T47D (cell line): Measurements from ENCODE around the gene ATP6V0C.

ENCODE experiments used
- DNase-seq, 2 experiments: peaks; one replicate each; pipeline versions ENCODE4 v3.0.0 to v3.0.0-alpha.2; 2011 to 2012; ENCODE audit warnings: low read depth in 1 of 2, low spot score in 1 of 2
- JUND ChIP-seq: IDR thresholded peaks from 2 replicates; pipeline ENCODE4 v1.6.1; 2012; ENCODE audit warnings: low read depth
- in situ Hi-C: cut with HindIII; loops from 2 replicates; pipeline ENCODE4 v1.10.0; 2016; ENCODE audit warnings: low sequenced_read_pairs, low pct_unique_long_range_greater_than_20kb

The ATP6V0C gene

GRCh38 chr16:2499454-2499853 lies 14.3 kb upstream of the ATP6V0C start:
- TF ChIP-seq JUND: no peak
- DNase-seq: no peak
- in situ Hi-C loops: no loop called here

- in situ Hi-C loops: no loop called here
- no peak for TF ChIP-seq JUND
- DNase-seq: no peak
These were observed 13.8 kb upstream of the ATP6V0C start for GRCh38 chr16:2499890-2500429.

GRCh38 chr16:2500430-2500917 lies 13.3 kb upstream of the ATP6V0C start:
- TF ChIP-seq JUND: no peak
- in situ Hi-C loops: no loop called here
- DNase-seq: no peak

GRCh38 chr16:2500918-2501750 lies 12.6 kb upstream of the ATP6V0C start:
- TF ChIP-seq JUND: no peak
- peak; percentile 79 to 84 for DNase-seq
- in situ Hi-C loops: no loop called here

- in situ Hi-C loops: no loop called here
- no peak for TF ChIP-seq JUND
These were observed 11.5 kb upstream of the ATP6V0C start for GRCh38 chr16:2501946-2502895.

GRCh38 chr16:2505695-2506094 lies 8.1 kb upstream of the ATP6V0C start:
- DNase-seq: no peak
- no peak for TF ChIP-seq JUND
- in situ Hi-C loops: no loop called here

More at GRCh38 chr16:2501946-2502895, 11.5 kb upstream of the ATP6V0C start:
- DNase-seq: no peak

- no peak for TF ChIP-seq JUND
- in situ Hi-C loops: no loop called here
- no peak for DNase-seq
These were observed 6.6 kb upstream of the ATP6V0C start for GRCh38 chr16:2507052-2507659.

- no peak for DNase-seq
- in situ Hi-C loops: no loop called here
- no peak for TF ChIP-seq JUND
These were observed 6.1 kb upstream of the ATP6V0C start for GRCh38 chr16:2507665-2508064.

- no peak for TF ChIP-seq JUND
- no peak for DNase-seq
- in situ Hi-C loops: no loop called here
These were observed 4.9 kb upstream of the ATP6V0C start for GRCh38 chr16:2508722-2509400.

GRCh38 chr16:2511128-2511800 lies 2.5 kb upstream of the ATP6V0C start:
- no peak for TF ChIP-seq JUND
- DNase-seq: no peak
- in situ Hi-C loops: no loop called here

- in situ Hi-C loops: no loop called here
- no peak for DNase-seq
These were observed 1.6 kb upstream of the ATP6V0C start for GRCh38 chr16:2511996-2512734.

More at GRCh38 chr16:2511996-2512734, 1.6 kb upstream of the ATP6V0C start:
- TF ChIP-seq JUND: no peak
